ENCODE results near the gene MRPL43. TPM values are rescaled to one million over a fixed set of nuclear protein-coding genes. Genes with fewer than 3 reads are reported as not detected.
A peak's percentile ranks its signal among the peaks of the same experiment; 100 is the strongest.

The MRPL43 gene
- total and polyA plus RNA-seq, 9 of the 15 experiments (the other 6 are each of a cell fraction or from before 2014, with no cell fraction given) = 15.1 to 63.7 (median 37.2) TPM

DNA sequence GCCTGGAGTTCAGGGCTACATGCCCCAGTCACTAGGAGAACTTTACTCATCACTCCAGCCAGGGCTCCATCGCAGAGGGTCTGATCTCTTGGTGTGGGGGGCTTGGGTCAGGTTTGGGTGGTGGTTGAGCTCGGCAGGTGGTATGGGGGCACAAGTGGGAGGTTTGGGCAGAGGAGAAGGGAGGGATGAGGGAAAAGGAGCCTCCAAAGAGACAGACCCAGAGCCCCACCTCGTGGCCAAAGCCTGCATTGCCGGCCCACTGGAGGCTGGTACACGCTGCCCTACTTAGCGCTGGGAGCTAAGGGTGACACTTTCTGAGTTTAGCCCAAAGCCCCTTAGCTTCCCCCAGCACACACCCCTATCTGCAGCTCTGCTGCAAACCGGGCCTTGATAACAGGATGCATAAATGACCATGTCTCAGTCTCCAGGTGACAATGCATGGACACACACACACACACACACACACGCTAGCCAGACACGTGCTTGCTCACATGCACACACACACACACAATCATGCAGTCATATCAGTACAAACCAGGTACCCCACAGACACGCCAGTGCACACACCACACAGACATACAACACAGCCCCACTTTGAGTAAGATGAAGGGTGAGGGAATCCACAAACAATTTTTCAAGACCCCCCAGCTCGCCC lies 27.1 kb upstream of the MRPL43 start (continued):
- TF ChIP-seq U2AF1 (optimal IDR thresholded peaks at IDR 0.05; ENCODE audit: low read depth, low read length) = no peak
- TF ChIP-seq MYC (IDR thresholded peaks at IDR 0.05; ENCODE audit: low read depth, low read length) = no peak
- TF ChIP-seq MYC (CRISPR knock-in tag; IDR thresholded peaks at IDR 0.05; ENCODE audit: borderline replicate concordance, low read depth) = 0 out of 2 replicates have a peak, but pooled peaks have one; percentile 47
- TF ChIP-seq BRCA1 (IDR thresholded peaks at IDR 0.05) = no peak
- no peak for TF ChIP-seq BRCA1 (CRISPR knock-in tag; IDR thresholded peaks at IDR 0.05)
- TF ChIP-seq SMC3 (conservative IDR thresholded peaks at IDR 0.05; ENCODE audit: insufficient read depth, low read depth, low read length) = peak; percentile 43; the same call in 1 of the 2 replicates
- no peak for TF ChIP-seq ELF1 (tag; IDR thresholded peaks at IDR 0.05)

DNA sequence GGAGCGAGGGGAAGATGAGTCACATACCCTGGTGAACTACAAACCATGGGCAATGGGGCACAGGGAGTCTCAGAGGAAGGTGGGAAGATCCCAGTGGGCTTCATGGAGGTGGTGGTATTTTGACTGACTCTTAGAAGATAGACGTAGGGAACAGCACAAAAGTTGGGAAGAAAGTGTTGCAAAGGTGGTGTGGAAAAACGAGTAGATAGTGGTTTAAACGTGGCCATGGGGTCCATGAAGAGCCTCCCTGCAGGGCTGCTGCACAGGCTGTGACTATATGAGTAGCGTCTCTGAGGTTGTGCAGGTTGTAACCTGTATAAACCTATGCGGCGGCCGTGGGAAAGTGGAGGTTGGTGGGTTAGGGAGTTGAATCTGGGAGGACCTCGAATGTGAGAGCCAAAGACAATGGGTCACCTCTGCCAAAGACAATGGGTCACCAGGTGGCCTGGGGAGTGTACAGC lies 26.1 kb upstream of the MRPL43 start:
- WGBS (ENCODE audit: insufficient coverage, low coverage, missing lambda C conversion rate) = 37% methylated on average over 9 of the region's 9 CpGs
- Histone ChIP-seq H3K9me3 (replicated peaks; ENCODE audit: control insufficient read depth, insufficient read depth, low read depth, low read length) (no peaks in the 10 kb centered on the region), H3K79me2 (ENCODE audit: control insufficient read depth, insufficient read depth, low read length) (no peaks in the 10 kb centered on the region), H2AFZ (ENCODE audit: low read depth, low read length) (no peak overlapping the region), H3K4me3 (no peak overlapping the region), H3K27ac (ENCODE audit: extremely low read depth, low read depth, low read length) (no peak overlapping the region), H3K9me1 (ENCODE audit: control insufficient read depth, insufficient read depth, low read length) (no peaks in the 10 kb centered on the region), H3K27me3 (ENCODE audit: control insufficient read depth in 2 of 2, insufficient read depth in 2 of 2, low read length in 2 of 2) (no peaks in the 10 kb centered on the region), H3K36me3 (ENCODE audit: control insufficient read depth, insufficient read depth, low read length) (no peaks in the 10 kb centered on the region), H3K9ac (ENCODE audit: insufficient read depth in 1 of 2, low read depth in 2 of 2, low read length in 2 of 2) (no peak overlapping the region), H4K20me1 (replicated peaks; ENCODE audit: control insufficient read depth, insufficient read depth, low read length) (no peaks in the 10 kb centered on the region), H3K4me2 (ENCODE audit: insufficient read depth, low read length) (no peak overlapping the region), H3K4me1 (replicated peaks in 1 of 2; ENCODE audit: control insufficient read depth in 2 of 2, insufficient read depth in 2 of 2, low read length in 2 of 2) (peaks cover 14 to 40% of the 10 kb centered on the region in 2 experiments; a peak in 4 of 5 replicates)
- CTCF ChIA-PET (ENCODE audit: low intra/inter-chr PET ratio) = interaction anchor here (5.8 kb wide), 1 partner anchor 17 kb away, joined by 150 read pairs; the partner anchor contains the start of gene LZTS2
- TF ChIP-seq ZFP36 (IDR thresholded peaks at IDR 0.05; ENCODE audit: low read depth, low read length, partially characterized antibody) = peak; percentile 82
- no peak for TF ChIP-seq ETV6 (IDR thresholded peaks at IDR 0.05; ENCODE audit: borderline replicate concordance in 1 of 2, low read depth in 2 of 2, low read length in 1 of 2)
- TF ChIP-seq ETV6 (CRISPR knock-in tag; IDR thresholded peaks at IDR 0.05; ENCODE audit: borderline replicate concordance) = no peak
- POLR2A ChIA-PET = no interaction called here
- FAIRE-seq (peak; percentile 48), DNase-seq (ENCODE audit: extremely low read depth in 1 of 4, low spot score in 3 of 4) (no peak), ATAC-seq (no peak)
- in situ Hi-C loops (cut with MboI) (loop anchor here (10.0 kb wide), 1 partner anchor 459 kb away; no protein-coding TSS in a partner anchor), intact Hi-C loops (cut with micrococcal nuclease) (loop anchor here (10.0 kb wide), 1 partner anchor 51 kb away; the partner anchor contains the start of gene KAZALD1)
- BruUV-seq (replicated peaks) = no TSS peak
